Skin of body (tissue), 2 donors: ENCODE measurements around the gene ACAP1. TPM values are rescaled to one million over a fixed set of nuclear protein-coding genes. Genes with fewer than 3 reads are reported as not detected.
A peak's percentile ranks its signal among the peaks of the same experiment; 100 is the strongest.
"Not testable (repeated sequence)": the region's sequence is repeated elsewhere in the genome, so short reads cannot be mapped to it uniquely, and the experiment has no call there.

Source experiments
- DNase-seq: peaks from one replicate; lab custom pipeline; 2025; lab: John Stamatoyannopoulos, UW
- total RNA-seq: library from RNA; depleted of rRNA; stranded (reverse); fragments of >200 nt; gene quantifications from one replicate; pipeline ENCODE4 v1.2.3, GENCODE V29; 2014

Gene ACAP1
- total RNA-seq, 1 donor from 2014 or later = 4.7 TPM

- DNase-seq = no peak
Measured at GRCh38 chr17:7328840-7329373, 7.4 kb upstream of the ACAP1 start, which contains the start of gene NEURL4. Gene NEURL4, minus strand, starts transcription at chr17:7329335. Its CDS starts 23 bp downstream, at chr17:7329312.

DNA sequence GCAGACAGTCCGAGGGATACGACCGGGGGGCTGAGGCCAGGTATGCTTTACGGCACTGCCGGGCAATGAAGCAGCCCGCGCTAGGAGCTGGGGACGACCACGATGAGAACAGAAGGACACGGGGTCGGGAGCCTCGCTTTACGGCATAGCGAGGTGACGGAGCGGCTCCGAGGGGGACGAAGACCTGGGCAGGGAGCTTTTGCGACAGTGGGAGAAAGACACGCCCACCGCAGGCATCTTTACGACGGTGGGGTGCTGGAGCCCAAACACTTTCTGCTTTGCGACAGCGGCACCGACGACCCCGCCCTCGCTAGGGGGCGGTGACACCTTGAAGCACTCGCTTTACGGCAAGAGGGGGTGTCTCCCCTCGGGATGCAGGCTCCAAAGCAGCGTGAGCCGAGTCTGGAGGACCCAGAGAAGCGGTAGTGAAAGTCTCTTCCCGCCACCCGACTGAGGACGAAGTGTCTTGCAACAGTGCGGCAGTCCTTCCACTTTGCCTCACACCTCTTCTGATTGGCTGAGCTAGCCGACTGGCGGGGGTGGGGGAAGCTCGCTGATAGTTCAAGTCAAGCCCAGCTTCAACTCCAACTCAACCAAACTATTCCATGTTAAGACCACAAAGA is 6.8 kb upstream of the ACAP1 start:
- DNase-seq = peak; percentile 98

- DNase-seq = peak; percentile 93
Measured at GRCh38 chr17:7329997-7330637, 6.2 kb upstream of the ACAP1 start.

DNA sequence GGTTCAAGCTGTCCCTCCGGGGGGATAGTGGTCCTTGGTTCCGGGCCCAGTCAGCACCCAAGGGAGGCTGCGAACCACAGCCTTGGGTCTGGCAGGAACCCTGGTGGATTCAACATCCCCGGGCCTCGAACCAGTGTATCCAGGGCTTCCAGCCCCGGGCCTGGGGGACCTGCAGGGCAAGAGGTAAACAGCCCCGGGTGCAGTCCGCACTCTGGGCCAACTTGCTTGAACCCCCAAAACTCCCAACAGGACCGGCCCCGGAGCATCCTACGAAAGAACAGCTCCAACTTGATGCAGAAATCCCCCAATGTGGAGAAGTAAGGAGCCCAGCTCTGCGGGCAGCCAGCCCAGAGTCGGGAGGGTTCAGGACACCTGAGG is 5.7 kb upstream of the ACAP1 start:
- no peak for DNase-seq

- DNase-seq = no peak
Measured at GRCh38 chr17:7332111-7332510, 4.2 kb upstream of the ACAP1 start.

DNA sequence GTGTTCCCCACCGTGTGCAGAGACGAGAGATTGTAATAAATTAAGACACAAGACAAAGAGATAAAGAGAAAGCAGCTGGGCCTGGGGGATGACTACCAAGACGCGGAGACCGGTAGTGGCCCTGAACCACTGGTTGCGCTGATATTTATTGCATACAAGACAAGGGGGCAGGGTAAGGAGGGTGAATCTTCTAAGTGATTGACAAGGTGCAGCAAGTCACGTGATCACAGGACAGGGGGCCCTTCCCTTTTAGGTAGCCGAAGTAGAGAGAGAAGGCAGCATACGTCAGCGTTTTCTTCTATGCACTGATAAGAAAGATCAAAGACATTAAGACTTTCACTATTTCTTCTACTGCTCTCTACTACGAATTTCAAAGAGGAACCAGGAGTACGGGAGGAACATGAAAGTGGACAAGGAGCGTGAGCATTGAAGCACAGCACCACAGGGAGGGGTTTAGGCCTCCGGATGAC is 3.7 kb upstream of the ACAP1 start:
- DNase-seq = not testable (repeated sequence)

- DNase-seq = no peak
Measured at GRCh38 chr17:7334938-7335538, 1.3 kb upstream of the ACAP1 start.

DNA sequence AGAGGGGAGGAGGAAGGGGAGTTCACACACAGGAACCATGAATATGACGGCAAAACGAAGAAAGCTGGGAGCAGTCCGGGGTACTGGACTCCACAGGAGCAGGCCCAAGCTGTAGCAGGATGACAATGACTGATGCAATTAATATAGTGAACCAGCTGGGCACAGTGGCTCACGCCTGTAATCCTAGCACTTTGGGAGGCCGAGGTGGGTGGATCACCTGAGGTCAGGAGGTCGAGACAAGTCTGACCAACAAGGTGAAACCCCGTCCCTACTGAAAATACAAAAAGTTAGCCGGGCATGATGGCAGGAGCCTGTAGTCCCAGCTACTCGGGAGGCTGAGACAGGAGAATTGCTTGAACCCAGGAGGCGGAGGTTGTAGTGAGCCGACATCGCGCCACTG is 564 bp upstream of the ACAP1 start:
- DNase-seq = not testable (repeated sequence)

- DNase-seq = not testable (repeated sequence)
Measured at GRCh38 chr17:7337600-7337999, 1.3 kb downstream of the ACAP1 start.

- DNase-seq = no peak
Measured at GRCh38 chr17:7340179-7340578, 3.9 kb downstream of the ACAP1 start.

GRCh38 chr17:7341842-7342241 is 5.5 kb downstream of the ACAP1 start:
- no peak for DNase-seq

DNA sequence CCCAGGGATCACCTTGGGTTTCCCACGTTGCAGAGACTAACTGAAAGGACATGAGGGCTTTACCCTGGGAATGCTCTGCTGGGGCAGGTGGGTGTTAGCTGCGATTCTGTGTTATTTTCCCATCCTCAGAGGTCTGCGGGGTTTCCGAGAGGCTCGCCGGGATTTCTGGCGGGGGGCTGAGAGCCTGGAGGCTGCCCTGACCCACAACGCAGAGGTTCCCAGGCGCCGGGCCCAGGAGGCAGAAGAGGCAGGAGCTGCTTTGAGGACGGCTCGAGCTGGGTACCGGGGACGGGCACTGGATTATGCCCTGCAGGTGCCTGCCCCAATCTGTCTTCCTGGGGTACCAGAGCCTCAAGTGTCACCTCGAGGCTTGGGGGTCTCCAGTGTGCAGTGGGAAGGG is 6.9 kb downstream of the ACAP1 start:
- no peak for DNase-seq

- no peak for DNase-seq
Measured at GRCh38 chr17:7346761-7347614, 10.7 kb downstream of the ACAP1 start.

- no peak for DNase-seq
Measured at GRCh38 chr17:7347630-7348477, 11.5 kb downstream of the ACAP1 start.

DNA sequence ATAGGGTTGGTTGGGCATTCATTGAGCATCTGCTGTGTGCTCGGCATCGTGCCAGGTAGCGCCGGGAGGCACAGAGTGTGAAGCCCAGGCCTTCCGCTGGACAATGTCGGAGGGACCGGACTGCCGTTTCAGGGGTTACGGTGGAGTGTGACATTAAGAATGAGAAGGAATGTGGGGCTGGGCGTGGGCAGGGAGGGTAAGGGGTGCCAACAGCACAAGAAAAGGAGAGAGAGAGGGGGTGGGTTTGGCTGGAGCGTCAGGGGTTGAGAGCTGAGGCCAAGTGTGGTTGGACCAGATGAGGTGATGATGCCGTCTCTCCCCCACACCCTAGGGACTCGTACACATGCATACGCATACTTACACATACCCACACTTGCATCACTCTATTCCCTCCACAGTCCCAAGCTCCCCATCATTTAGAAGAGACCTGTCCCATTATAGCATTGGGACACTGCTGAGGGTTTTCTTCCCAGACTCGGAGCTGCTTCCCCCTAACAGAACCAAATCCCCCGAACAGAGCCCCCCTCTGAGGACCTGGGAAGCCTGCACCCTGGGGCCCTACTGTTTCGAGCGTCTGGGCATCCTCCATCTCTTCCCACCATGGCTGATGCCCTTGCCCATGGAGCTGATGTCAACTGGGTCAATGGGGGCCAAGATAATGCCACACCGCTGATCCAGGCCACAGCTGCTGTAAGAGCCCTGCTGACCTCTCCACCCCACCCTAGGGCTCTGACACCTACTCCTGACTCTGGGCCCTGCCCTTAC is 12.3 kb downstream of the ACAP1 start:
- no peak for DNase-seq

DNA sequence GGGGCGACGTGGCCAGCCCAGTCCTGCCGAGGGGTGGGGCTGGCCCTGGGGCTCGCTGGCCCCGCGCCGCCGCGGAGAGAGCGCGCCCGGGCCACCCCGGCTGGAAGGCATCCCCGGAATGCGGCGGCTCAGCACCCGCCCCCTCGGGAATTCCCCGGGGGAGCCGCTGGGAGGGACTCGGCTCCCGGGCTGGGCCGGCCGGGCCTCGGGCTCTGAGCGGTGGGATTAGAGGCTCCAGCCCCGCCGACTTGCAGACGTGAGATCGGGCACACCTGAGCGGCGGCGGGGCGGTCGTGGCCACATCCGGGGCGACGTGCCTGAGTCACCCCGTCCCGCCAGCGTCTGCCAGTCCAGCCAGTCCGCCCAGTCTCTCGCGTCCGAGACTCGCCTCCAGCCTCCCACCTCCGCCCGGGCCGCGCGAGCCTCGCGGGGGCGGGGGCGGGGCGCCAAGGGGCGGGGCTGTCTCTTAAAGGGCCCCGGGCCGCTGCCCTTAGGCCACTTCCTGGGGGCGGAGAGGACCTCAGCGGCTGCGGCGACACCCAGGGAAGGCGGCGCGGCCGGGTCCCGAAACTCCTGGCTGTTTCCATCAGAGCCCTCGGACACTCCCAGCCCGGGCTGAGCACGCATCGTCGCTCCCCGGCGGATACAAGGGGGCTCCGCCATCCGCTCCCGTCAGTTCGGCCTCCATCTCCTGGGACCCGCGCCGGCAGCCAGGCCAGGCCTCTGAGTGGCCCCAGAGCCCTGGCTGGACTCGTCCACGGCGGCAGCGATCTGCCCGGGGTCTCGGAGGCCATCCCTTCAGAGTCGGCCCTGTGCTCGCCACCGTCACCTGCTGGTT is 15.6 kb downstream of the ACAP1 start, which contains the start of gene KCTD11:
KCTD11 (plus strand) TSS at position 498 of the 838 bp plus-strand sequence.
- DNase-seq = peak; percentile 56

GRCh38 chr17:7352503-7352889 is 16.2 kb downstream of the ACAP1 start:
- no peak for DNase-seq

- no peak for DNase-seq
Measured at GRCh38 chr17:7352910-7353635, 16.7 kb downstream of the ACAP1 start.
